ENCODE data around the gene DMD. TPM values are rescaled to one million over a fixed set of nuclear protein-coding genes. Genes with fewer than 3 reads are reported as not detected.

Gene DMD
- total RNA-seq, 1 donor from 2014 or later = 22.9 TPM

- DNase-seq (no peak), ATAC-seq (ENCODE audit: low read depth) (no peak)
- ChIA-PET CTCF (interaction anchor here (1.0 kb wide), 1 partner anchor 41 kb away, joined by 3 read pairs; no protein-coding TSS in a partner anchor), POLR2A (no interaction called here)
- Mint-ChIP-seq H3K9me3 (no peaks in the 10 kb centered on the region), H3K4me1 (no peaks in the 10 kb centered on the region), H3K27me3 (no peaks in the 10 kb centered on the region), H3K36me3 (ENCODE audit: low read depth) (no peaks in the 10 kb centered on the region), H3K27ac (no peak overlapping the region), H3K4me3 (no peak overlapping the region)
- no peak for TF ChIP-seq CTCF (IDR thresholded peaks at IDR 0.05)
- intact Hi-C loops (cut with micrococcal nuclease) = no loop called here
These were observed 1960.0 kb downstream of the DMD start for GRCh38 chrX:31251336-31251735.

GRCh38 chrX:31245714-31246113 lies 1965.6 kb downstream of the DMD start:
- intact Hi-C loops (cut with micrococcal nuclease) = no loop called here
- H3K27ac Mint-ChIP-seq = no peak overlapping the region
- DNase-seq = no peak

GRCh38 chrX:31243804-31244203 lies 1967.5 kb downstream of the DMD start:
- no peak overlapping the region for H3K4me3 Mint-ChIP-seq
- H3K9me3 Mint-ChIP-seq = no peaks in the 10 kb centered on the region
- DNase-seq (no peak), ATAC-seq (ENCODE audit: low read depth) (no peak)
- no peaks in the 10 kb centered on the region for H3K27me3 Mint-ChIP-seq
- no peak overlapping the region for H3K27ac Mint-ChIP-seq
- no peak for TF ChIP-seq CTCF (IDR thresholded peaks at IDR 0.05)
- ChIA-PET CTCF (no interaction called here), POLR2A (interaction anchor here (1.0 kb wide), 1 partner anchor 10 kb away, joined by 3 read pairs; no protein-coding TSS in a partner anchor)
- intact Hi-C loops (cut with micrococcal nuclease) = no loop called here
- H3K36me3 Mint-ChIP-seq (ENCODE audit: low read depth) = no peaks in the 10 kb centered on the region
- H3K4me1 Mint-ChIP-seq = peaks cover 18% of the 10 kb centered on the region

More at GRCh38 chrX:31245714-31246113, 1965.6 kb downstream of the DMD start:
- ChIA-PET POLR2A (no interaction called here), CTCF (no interaction called here)
- ATAC-seq (ENCODE audit: low read depth) = no peak
- Mint-ChIP-seq H3K4me1 (peaks cover 14% of the 10 kb centered on the region), H3K9me3 (no peaks in the 10 kb centered on the region), H3K4me3 (no peak overlapping the region), H3K36me3 (ENCODE audit: low read depth) (no peaks in the 10 kb centered on the region), H3K27me3 (no peaks in the 10 kb centered on the region)
- no peak for TF ChIP-seq CTCF (IDR thresholded peaks at IDR 0.05)

- CTCF ChIA-PET = interaction anchor here (1.3 kb wide), 1 partner anchor 27 kb away, joined by 3 read pairs; no protein-coding TSS in a partner anchor
- TF ChIP-seq CTCF (IDR thresholded peaks at IDR 0.05) = no peak
- Mint-ChIP-seq H3K4me1 (peaks cover 38% of the 10 kb centered on the region), H3K27me3 (no peaks in the 10 kb centered on the region), H3K9me3 (no peaks in the 10 kb centered on the region), H3K4me3 (peak overlapping the region; percentile 24), H3K27ac (no peak overlapping the region), H3K36me3 (ENCODE audit: low read depth) (no peaks in the 10 kb centered on the region)
- ATAC-seq (ENCODE audit: low read depth) (peak; percentile 36), DNase-seq (no peak)
- POLR2A ChIA-PET = interaction anchor here (0.6 to 1.2 kb wide), 6 partner anchors 12 to 26 kb away, joined by 3 to 5 read pairs (median 4); no protein-coding TSS in a partner anchor
- intact Hi-C loops (cut with micrococcal nuclease) = loop anchor here (2.0 kb wide), 1 partner anchor 26 kb away; no protein-coding TSS in a partner anchor
These were observed 1970.4 kb downstream of the DMD start for GRCh38 chrX:31240982-31241381.

GRCh38 chrX:31237189-31237588 lies 1974.2 kb downstream of the DMD start:
- ChIA-PET CTCF (no interaction called here), POLR2A (interaction anchor here (0.7 to 1.6 kb wide), 2 partner anchors 8 to 15 kb away, joined by 3 to 7 read pairs; no protein-coding TSS in a partner anchor)
- H3K36me3 Mint-ChIP-seq (ENCODE audit: low read depth) = no peaks in the 10 kb centered on the region
- DNase-seq = no peak
- H3K9me3 Mint-ChIP-seq = no peaks in the 10 kb centered on the region
- H3K27ac Mint-ChIP-seq = peak overlapping the region; percentile 41
- peaks cover 64% of the 10 kb centered on the region for H3K4me1 Mint-ChIP-seq
- H3K27me3 Mint-ChIP-seq = no peaks in the 10 kb centered on the region
- ATAC-seq (ENCODE audit: low read depth) = peak; percentile 48
- intact Hi-C loops (cut with micrococcal nuclease) = loop anchor here (2.0 to 5.0 kb wide), 2 partner anchors 20 to 660 kb away; partner anchors contain the start of gene TASL
- H3K4me3 Mint-ChIP-seq = no peak overlapping the region
- TF ChIP-seq CTCF (IDR thresholded peaks at IDR 0.05) = no peak
